Endothelial cell of umbilical vein (primary cell): ENCODE measurements around the gene MRAP. TPM values are rescaled to one million over a fixed set of nuclear protein-coding genes. Genes with fewer than 3 reads are reported as not detected.

ENCODE experiments used
- BruUV-seq: library from RNA; stranded (reverse); fragments of 400-500 nt; replicated peaks from 2 replicates; lab custom pipeline; 2021; lab: Mats Ljungman, UMichigan
- CTCF ChIA-PET: fragments of 300-600, 350-600 bp; sonication (Branson Sonifier 250); formaldehyde crosslinking; loops from one replicate; lab custom pipeline; 2021; ENCODE audit warnings: antibody characterized with exemption, inconsistent platforms; lab: Charles Lee
- POLR2A ChIA-PET: fragments of 300-600, 350-600 bp; sonication (Branson Sonifier 250); formaldehyde crosslinking; loops from one replicate; lab custom pipeline; 2021; ENCODE audit warnings: antibody characterized with exemption, inconsistent platforms; lab: Charles Lee
- DNase-seq: peaks from one replicate; pipeline ENCODE4 v3.0.0-alpha.2; 2011; ENCODE audit warnings: low read depth, low spot score
- FAIRE-seq: peaks from 2 replicates; lab custom pipeline; 2011; peaks lifted over from hg19 to GRCh38; lab: Jason Lieb, UNC
- H2AFZ ChIP-seq: 2 replicates; pipeline ENCODE4 v1.6.0; 2012; ENCODE audit warnings: low read depth, low read length, control low read depth, inconsistent platforms
- H3K27ac ChIP-seq: 2 replicates; pipeline ENCODE4 v1.5.1; 2011; ENCODE audit warnings: low read depth, mild to moderate bottlenecking, control low read depth, low read length, moderate library complexity; ENCODE audit not compliant: insufficient read depth
- H3K27me3 ChIP-seq, 2 experiments: 2 replicates each; pipeline versions ENCODE4 v1.6.0 to v1.6.1; 2011; ENCODE audit warnings: low read length in 2 of 2, mixed read lengths in 1 of 2; ENCODE audit not compliant: control insufficient read depth in 2 of 2, insufficient read depth in 2 of 2
- H3K36me3 ChIP-seq, 2 experiments: 2 replicates in 1 of 2; 3 replicates in 1 of 2; pipeline ENCODE4 v1.5.1; 2011; ENCODE audit warnings: low read length in 2 of 2, mild to moderate bottlenecking in 1 of 2, moderate library complexity in 1 of 2; ENCODE audit not compliant: control insufficient read depth in 2 of 2, insufficient read depth in 2 of 2; ENCODE audit errors: extremely low read depth in 1 of 2
- H3K4me1 ChIP-seq: 3 replicates; pipeline ENCODE4 v1.5.1; 2011; ENCODE audit warnings: mild to moderate bottlenecking, low read length; ENCODE audit not compliant: control insufficient read depth, insufficient read depth; ENCODE audit errors: extremely low read depth
- H3K4me2 ChIP-seq: 2 replicates; pipeline ENCODE4 v1.6.1; 2011; ENCODE audit warnings: low read length, control low read depth, mixed read lengths; ENCODE audit not compliant: insufficient read depth
- H3K4me3 ChIP-seq, 3 experiments: fragments of 200-600 bp in 1 of 3; sonication (generic), shearing (Covaris generic) in 1 of 3; replicated peaks in 1 of 3; 2 replicates each; pipeline ENCODE4 v1.5.1; 2011 to 2016; ENCODE audit warnings: control low read depth in 3 of 3, low read length in 3 of 3, mild to moderate bottlenecking in 2 of 3, inconsistent platforms in 1 of 3, low read depth in 1 of 3, moderate library complexity in 1 of 3; ENCODE audit not compliant: insufficient read depth in 1 of 3
- H3K79me2 ChIP-seq: 2 replicates; pipeline ENCODE4 v1.6.0; 2012; ENCODE audit warnings: low read length, inconsistent platforms; ENCODE audit not compliant: control insufficient read depth, insufficient read depth
- H3K9ac ChIP-seq: replicated peaks from 2 replicates; pipeline ENCODE3; 2011; ENCODE audit warnings: low read length, control low read depth; ENCODE audit not compliant: insufficient read depth; ENCODE audit errors: extremely low read depth
- H3K9me1 ChIP-seq: replicated peaks from 3 replicates; pipeline ENCODE4 v1.6.0; 2011; ENCODE audit warnings: mild to moderate bottlenecking, low read length; ENCODE audit not compliant: control insufficient read depth, insufficient read depth; ENCODE audit errors: extremely low read depth
- H3K9me3 ChIP-seq: replicated peaks from 2 replicates; pipeline ENCODE4 v1.5.1; 2012; ENCODE audit warnings: low read length, inconsistent platforms; ENCODE audit not compliant: control insufficient read depth, insufficient read depth
- H4K20me1 ChIP-seq: replicated peaks from 2 replicates; pipeline ENCODE3; 2011; ENCODE audit warnings: mild to moderate bottlenecking, low read length; ENCODE audit not compliant: control insufficient read depth, insufficient read depth; ENCODE audit errors: extremely low read depth
- EZH2 ChIP-seq: IDR thresholded peaks from 2 replicates; pipeline ENCODE4 v1.6.1; 2012; ENCODE audit warnings: borderline replicate concordance, low read depth, mild to moderate bottlenecking, moderate library complexity, low read length, inconsistent platforms; ENCODE audit not compliant: severe bottlenecking
- FOS ChIP-seq: IDR thresholded peaks from 2 replicates; pipeline ENCODE4 v1.6.1; 2011; ENCODE audit warnings: mild to moderate bottlenecking, low read length, moderate library complexity, borderline replicate concordance; ENCODE audit not compliant: insufficient read depth
- GATA2 ChIP-seq: IDR thresholded peaks from 2 replicates; pipeline ENCODE4 v1.7.0; 2011; ENCODE audit warnings: low read depth, mild to moderate bottlenecking, moderate library complexity, mixed read lengths, low read length; ENCODE audit not compliant: insufficient read length, insufficient read depth
- JUN ChIP-seq: IDR thresholded peaks from 2 replicates; pipeline ENCODE4 v1.6.1; 2011; ENCODE audit warnings: borderline replicate concordance, low read depth; ENCODE audit not compliant: insufficient read length, insufficient read depth
- MAX ChIP-seq: IDR thresholded peaks from 2 replicates; pipeline ENCODE4 v1.6.1; 2011; ENCODE audit not compliant: insufficient read depth, insufficient read length
- MYC ChIP-seq: IDR thresholded peaks from one replicate; pipeline ENCODE4 v1.6.1; 2011; ENCODE audit warnings: mild to moderate bottlenecking, low read depth, low read length
- POLR2A ChIP-seq: IDR thresholded peaks from 2 replicates; pipeline ENCODE4 v1.6.1; 2012; ENCODE audit warnings: low read depth, mild to moderate bottlenecking, control low read depth, low read length
- POLR2AphosphoS5 ChIP-seq: IDR thresholded peaks from 2 replicates; pipeline ENCODE4 v1.6.1; 2012; ENCODE audit warnings: low read depth, mild to moderate bottlenecking, control low read depth, low read length, moderate library complexity; ENCODE audit not compliant: insufficient read depth
- dilution Hi-C: fragments of 300-500 bp; cut with MboI; formaldehyde crosslinking; loops from one replicate; pipeline ENCODE4 v1.15.0; 2019; ENCODE audit warnings: low sequenced_read_pairs; ENCODE audit not compliant: extremely low pct_ligation_motif_present
- intact Hi-C: fragments of 100-400 bp; cut with micrococcal nuclease; formaldehyde crosslinking; loops from one replicate; pipeline ENCODE4 v1.10.0; 2022
- polyA plus RNA-seq, 4 experiments: library from polyadenylated mRNA; depleted of rRNA in 3 of 4; stranded (reverse) in 3 of 4; unstranded in 1 of 4; fragments of >200 nt; gene quantifications; 2 replicates each; pipeline versions ENCODE4 v1.2.1 to v1.2.3, GENCODE V29; 2011 to 2012; ENCODE audit warnings: missing spikeins in 1 of 4
- total RNA-seq: library from RNA; stranded (reverse); gene quantifications from 2 replicates; pipeline ENCODE4 v1.2.3, GENCODE V29; 2021
- TF ChIP-seq, protein P1 (sequence below), 2 donors: IDR thresholded peaks; 1 replicate in 1 of 2; 2 replicates in 1 of 2; pipeline ENCODE4 v1.5.1; 2011; ENCODE audit warnings: low read length in 2 of 2, mild to moderate bottlenecking in 2 of 2, moderate library complexity in 2 of 2, control low read depth in 1 of 2, inconsistent platforms in 1 of 2, low read depth in 1 of 2; ENCODE audit not compliant: insufficient read depth in 1 of 2; ENCODE audit errors: extremely low read depth in 1 of 2

Gene MRAP
- total and polyA plus RNA-seq, 2 donors (not counting 3 experiments of a cell fraction or from before 2014, with no cell fraction given): not detected

GRCh38 chr21:32256251-32256650 lies 42.4 kb upstream of the MRAP start:
- ChIA-PET CTCF (interaction anchor here (2.6 to 5.4 kb wide), 4 partner anchors 53 to 470 kb away, joined by 12 to 208 read pairs (median 106); partner anchors contain the start of gene HUNK), POLR2A (no interaction called here)
- H4K20me1 ChIP-seq: no peaks in the 10 kb centered on the region
- no peak overlapping the region for H3K4me2 ChIP-seq
- no peak overlapping the region for H3K27ac ChIP-seq
- TF ChIP-seq GATA2 (no peak), FOS (no peak), POLR2AphosphoS5 (no peak), MYC (no peak), MAX (no peak), EZH2 (no peak), JUN (no peak), POLR2A (no peak)
- TF ChIP-seq, protein P1, sequence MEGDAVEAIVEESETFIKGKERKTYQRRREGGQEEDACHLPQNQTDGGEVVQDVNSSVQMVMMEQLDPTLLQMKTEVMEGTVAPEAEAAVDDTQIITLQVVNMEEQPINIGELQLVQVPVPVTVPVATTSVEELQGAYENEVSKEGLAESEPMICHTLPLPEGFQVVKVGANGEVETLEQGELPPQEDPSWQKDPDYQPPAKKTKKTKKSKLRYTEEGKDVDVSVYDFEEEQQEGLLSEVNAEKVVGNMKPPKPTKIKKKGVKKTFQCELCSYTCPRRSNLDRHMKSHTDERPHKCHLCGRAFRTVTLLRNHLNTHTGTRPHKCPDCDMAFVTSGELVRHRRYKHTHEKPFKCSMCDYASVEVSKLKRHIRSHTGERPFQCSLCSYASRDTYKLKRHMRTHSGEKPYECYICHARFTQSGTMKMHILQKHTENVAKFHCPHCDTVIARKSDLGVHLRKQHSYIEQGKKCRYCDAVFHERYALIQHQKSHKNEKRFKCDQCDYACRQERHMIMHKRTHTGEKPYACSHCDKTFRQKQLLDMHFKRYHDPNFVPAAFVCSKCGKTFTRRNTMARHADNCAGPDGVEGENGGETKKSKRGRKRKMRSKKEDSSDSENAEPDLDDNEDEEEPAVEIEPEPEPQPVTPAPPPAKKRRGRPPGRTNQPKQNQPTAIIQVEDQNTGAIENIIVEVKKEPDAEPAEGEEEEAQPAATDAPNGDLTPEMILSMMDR (IDR thresholded peaks at IDR 0.05; ENCODE audit: extremely low read depth in 1 of 2, insufficient read depth in 1 of 2, low read depth in 1 of 2, low read length in 2 of 2): no peak
- DNase-seq (no peak), FAIRE-seq (no peak)
- H3K36me3 ChIP-seq: no peaks in the 10 kb centered on the region
- H3K9me1 ChIP-seq: no peaks in the 10 kb centered on the region
- H3K79me2 ChIP-seq: no peaks in the 10 kb centered on the region
- intact Hi-C loops: loop anchor here (10.0 kb wide), 1 partner anchor 271 kb away; no protein-coding TSS in a partner anchor
- H2AFZ ChIP-seq: no peak overlapping the region
- peaks cover 13% of the 10 kb centered on the region for H3K4me1 ChIP-seq
- H3K4me3 ChIP-seq: no peak overlapping the region
- no peaks in the 10 kb centered on the region for H3K9me3 ChIP-seq
- H3K27me3 ChIP-seq: peaks cover 0 to 1% of the 10 kb centered on the region in 2 experiments
- dilution Hi-C loops: no loop called here
- H3K9ac ChIP-seq: peak overlapping the region; percentile 45
- BruUV-seq: no TSS peak
